Immature natural killer cell (primary cell): ENCODE data around the gene LARP4B. TPM values are rescaled to one million over a fixed set of nuclear protein-coding genes. Genes with fewer than 3 reads are reported as not detected.
A peak's percentile ranks its signal among the peaks of the same experiment; 100 is the strongest.

Experiments used
- DNase-seq, 3 donors: peaks; one replicate each; pipeline ENCODE4 v3.0.0; 2022; ENCODE audit warnings: mixed read lengths in 1 of 3
- H3K27ac Mint-ChIP-seq, 6 donors: one replicate each; pipeline ENCODE4 v1.8.0; 2020; ENCODE audit warnings: mixed read lengths in 6 of 6, mild to moderate bottlenecking in 5 of 6, inconsistent platforms in 4 of 6, moderate library complexity in 3 of 6
- H3K27me3 Mint-ChIP-seq, 3 donors: one replicate each; pipeline ENCODE4 v1.8.0; 2020 to 2021; ENCODE audit warnings: low read depth in 3 of 3, mild to moderate bottlenecking in 3 of 3, mixed read lengths in 3 of 3, moderate library complexity in 3 of 3, inconsistent platforms in 1 of 3
- H3K36me3 Mint-ChIP-seq, 3 donors: one replicate each; pipeline ENCODE4 v1.8.0; 2020; ENCODE audit warnings: mixed read lengths in 3 of 3, inconsistent platforms in 2 of 3, mild to moderate bottlenecking in 2 of 3
- H3K4me1 Mint-ChIP-seq, 2 donors: one replicate each; pipeline ENCODE4 v1.8.0; 2020; ENCODE audit warnings: inconsistent platforms in 2 of 2, mild to moderate bottlenecking in 2 of 2, mixed read lengths in 2 of 2, moderate library complexity in 1 of 2
- H3K4me3 Mint-ChIP-seq, 5 donors: one replicate each; pipeline ENCODE4 v1.8.0; 2020; ENCODE audit warnings: mild to moderate bottlenecking in 5 of 5, mixed read lengths in 5 of 5, inconsistent platforms in 3 of 5, moderate library complexity in 3 of 5
- H3K9me3 Mint-ChIP-seq, 6 donors: one replicate each; pipeline ENCODE4 v1.8.0; 2020; ENCODE audit warnings: mild to moderate bottlenecking in 6 of 6, mixed read lengths in 6 of 6, inconsistent platforms in 4 of 6, moderate library complexity in 3 of 6
- polyA plus RNA-seq, 3 donors: library from polyadenylated mRNA; unstranded; fragments of 300-500 nt; fragmentation: Illumina TruSeq; gene quantifications; one replicate each; pipeline ENCODE4 v1.2.3, GENCODE V29; 2021

LARP4B gene
- polyA plus RNA-seq, 3 donors from 2014 or later, result 4.7 to 35.8 (median 13.3) TPM

DNA sequence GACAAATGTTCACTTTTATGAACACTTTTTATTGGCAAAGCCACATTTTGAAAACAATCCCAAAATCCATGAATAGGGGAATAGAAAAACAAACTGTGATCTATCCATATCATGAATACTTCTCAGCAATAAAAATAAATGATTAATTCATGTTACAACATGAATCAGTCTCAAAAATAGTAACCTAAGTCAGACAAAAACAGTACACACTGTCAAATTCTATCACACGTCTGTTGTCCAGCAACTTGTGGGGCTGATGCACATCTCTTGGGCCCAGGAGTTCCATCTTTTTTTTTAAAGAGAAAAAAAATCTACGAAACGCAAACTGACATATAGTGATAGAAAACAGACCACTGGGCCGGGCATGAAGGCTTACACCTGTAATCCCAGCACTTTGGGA is 71.0 kb downstream of the LARP4B start:
- peaks cover 32 to 52% of the 10 kb centered on the region in 2 donors for H3K4me1 Mint-ChIP-seq
- peaks cover 18 to 34% (median 24%) of the 10 kb centered on the region in 3 donors for H3K36me3 Mint-ChIP-seq
- H3K27me3 Mint-ChIP-seq, result peaks cover 0 to 4% (median 0%) of the 10 kb centered on the region in 3 donors
- H3K4me3 Mint-ChIP-seq, result no peak overlapping the region
- DNase-seq, result no peak
- peak overlapping the region in 1 of 6 donors; percentile 26 for H3K27ac Mint-ChIP-seq
- H3K9me3 Mint-ChIP-seq, result no peaks in the 10 kb centered on the region

DNA sequence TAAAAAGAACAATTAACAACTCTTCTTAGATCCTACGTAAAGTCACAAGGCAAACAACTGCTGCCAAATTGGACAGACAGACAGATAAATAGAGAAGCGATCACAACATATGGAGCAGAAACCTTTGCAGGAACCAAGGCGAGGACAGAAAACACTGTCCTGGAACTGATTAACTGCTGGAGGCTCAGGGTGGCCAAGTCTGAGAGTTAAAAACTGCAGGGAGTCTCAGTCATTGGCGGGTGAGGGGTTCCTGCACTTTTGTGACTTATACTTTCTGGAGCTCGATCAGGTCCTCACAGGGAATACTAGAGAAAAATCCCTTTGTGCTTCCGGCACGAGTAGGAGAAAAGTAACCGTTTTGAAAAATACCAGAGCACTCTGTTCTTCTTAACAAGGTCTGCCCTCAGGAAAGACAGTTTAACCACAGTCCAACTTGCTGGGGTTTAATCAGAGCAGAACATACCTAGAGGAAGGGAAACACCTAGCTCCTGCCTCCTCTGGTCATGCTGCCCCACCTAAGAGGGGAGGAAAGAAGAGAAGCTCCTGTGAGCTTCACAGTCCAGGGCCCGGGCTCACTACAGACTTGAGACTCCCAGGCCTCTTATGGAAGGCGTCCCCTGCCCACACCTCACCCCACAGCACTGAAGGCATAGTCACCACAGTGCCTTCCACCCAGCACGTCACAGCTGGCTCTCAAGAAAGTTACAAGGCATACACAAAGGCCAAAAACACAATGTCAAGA is 74.9 kb downstream of the LARP4B start:
- Mint-ChIP-seq H3K4me3 (peak overlapping the region; percentile 27 to 53 (median 52)), H3K36me3 (peaks cover 16 to 31% (median 23%) of the 10 kb centered on the region in 3 donors)

DNA sequence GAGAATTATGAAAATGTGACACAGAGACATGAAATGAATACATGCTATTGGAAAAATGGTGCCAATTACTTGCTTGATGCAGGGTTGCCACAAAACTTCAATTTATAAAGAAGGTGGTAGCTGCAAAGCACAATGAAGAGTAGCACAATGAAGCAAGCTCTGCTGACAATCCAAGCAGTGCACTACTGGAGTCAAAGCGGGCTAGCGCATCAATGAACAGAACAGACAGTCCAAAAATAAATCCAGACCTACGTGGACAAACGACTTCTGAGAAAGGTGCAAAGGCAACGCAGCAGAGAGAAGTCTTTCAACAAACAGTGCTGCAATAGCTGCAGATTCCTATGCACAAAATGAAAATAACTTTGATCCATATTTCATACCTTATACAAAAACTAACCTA is 75.8 kb downstream of the LARP4B start:
- H3K4me1 Mint-ChIP-seq, result peaks cover 44 to 76% of the 10 kb centered on the region in 2 donors
- no peaks in the 10 kb centered on the region for H3K27me3 Mint-ChIP-seq
- H3K4me3 Mint-ChIP-seq, result peak overlapping the region in 2 of 5 donors; percentile 27 to 53
- no peak for DNase-seq
- H3K27ac Mint-ChIP-seq, result peak overlapping the region in 4 of 6 donors; percentile 15 to 91 (median 74)
- H3K9me3 Mint-ChIP-seq, result peaks cover 0 to 1% (median 0%) of the 10 kb centered on the region in 6 donors
- peaks cover 10 to 30% (median 24%) of the 10 kb centered on the region in 3 donors for H3K36me3 Mint-ChIP-seq

More for the DNA sequence above, 74.9 kb downstream of the LARP4B start:
- no peaks in the 10 kb centered on the region for H3K9me3 Mint-ChIP-seq
- peaks cover 38 to 66% of the 10 kb centered on the region in 2 donors for H3K4me1 Mint-ChIP-seq
- DNase-seq, result peak in 2 of 3 donors; percentile 5 to 7
- peak overlapping the region; percentile 47 to 91 (median 66) for H3K27ac Mint-ChIP-seq
- H3K27me3 Mint-ChIP-seq, result no peaks in the 10 kb centered on the region

DNA sequence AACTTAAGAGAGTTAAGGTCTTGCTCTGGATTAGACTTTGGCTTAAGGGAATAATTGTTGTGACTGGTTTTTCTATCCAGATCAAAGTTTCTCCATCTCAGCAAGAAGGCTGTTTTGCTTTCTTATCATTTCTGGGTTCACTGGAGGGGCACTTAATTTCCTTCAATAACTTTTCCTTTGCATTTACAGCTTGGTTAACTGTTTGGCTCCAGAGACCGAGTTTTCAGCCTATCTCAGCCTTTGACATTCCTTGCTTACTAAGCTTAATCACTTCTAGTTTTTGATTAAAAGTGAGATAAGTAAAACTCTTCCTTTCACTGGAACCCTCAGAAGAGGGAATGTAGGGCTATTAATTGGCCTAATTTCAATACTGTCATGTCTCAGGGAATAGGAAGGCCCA is 76.4 kb downstream of the LARP4B start:
- Mint-ChIP-seq H3K4me3 (peak overlapping the region in 1 of 5 donors; percentile 3), H3K9me3 (peaks cover 0 to 4% (median under 1%) of the 10 kb centered on the region in 6 donors), H3K36me3 (peaks cover 14 to 31% (median 29%) of the 10 kb centered on the region in 3 donors), H3K4me1 (peaks cover 48 to 80% of the 10 kb centered on the region in 2 donors), H3K27me3 (no peaks in the 10 kb centered on the region), H3K27ac (peak overlapping the region in 2 of 6 donors; percentile 30 to 72)
- no peak for DNase-seq

DNA sequence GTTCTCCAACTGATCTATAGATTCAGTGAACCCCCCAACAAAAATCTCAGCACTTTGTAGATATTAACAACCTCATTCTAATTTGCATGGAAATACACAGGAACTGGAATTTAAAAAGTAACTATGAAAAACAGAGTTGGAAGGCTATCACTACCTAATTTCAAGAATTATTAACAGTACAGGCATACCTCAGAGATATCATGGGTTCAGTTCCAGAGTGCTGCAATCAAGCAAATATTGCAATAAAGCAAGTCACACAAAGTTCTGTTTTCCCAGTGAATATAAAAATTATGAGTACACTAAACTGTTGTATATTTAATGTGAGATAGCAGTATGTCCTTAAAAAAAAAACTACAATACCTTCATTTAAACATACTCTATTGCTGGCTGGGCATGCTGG is 78.5 kb downstream of the LARP4B start:
- DNase-seq, result no peak
- H3K4me1 Mint-ChIP-seq, result peaks cover 48 to 89% of the 10 kb centered on the region in 2 donors
- peaks cover 21 to 38% (median 32%) of the 10 kb centered on the region in 3 donors for H3K36me3 Mint-ChIP-seq
- peaks cover 1 to 10% (median 3%) of the 10 kb centered on the region in 6 donors for H3K9me3 Mint-ChIP-seq
- peak overlapping the region in 1 of 6 donors; percentile 41 for H3K27ac Mint-ChIP-seq
- peaks cover 0 to 2% (median 1%) of the 10 kb centered on the region in 3 donors for H3K27me3 Mint-ChIP-seq
- H3K4me3 Mint-ChIP-seq, result no peak overlapping the region

DNA sequence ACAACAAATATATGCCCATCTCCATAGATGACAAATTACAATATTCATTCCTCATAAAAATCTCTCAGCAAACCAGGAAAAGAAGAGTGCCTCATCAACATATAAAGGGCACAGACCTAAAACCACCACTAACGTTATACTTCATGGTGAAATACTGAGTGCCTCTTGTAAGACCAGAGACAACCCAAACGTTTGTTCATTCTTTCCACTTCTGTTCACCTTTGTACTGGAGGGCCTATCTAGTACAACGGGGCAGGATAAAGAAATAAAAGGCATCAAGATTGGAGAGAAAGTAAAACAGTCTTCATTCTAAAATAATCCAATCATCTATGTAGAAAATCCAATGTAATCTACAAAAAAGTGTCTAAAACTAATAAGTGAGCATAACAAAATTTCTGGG is 79.1 kb downstream of the LARP4B start:
- peaks cover 1 to 10% (median 3%) of the 10 kb centered on the region in 6 donors for H3K9me3 Mint-ChIP-seq
- H3K27ac Mint-ChIP-seq, result peak overlapping the region in 2 of 6 donors; percentile 2 to 42
- H3K4me3 Mint-ChIP-seq, result no peak overlapping the region
- no peak for DNase-seq
- H3K4me1 Mint-ChIP-seq, result peaks cover 47 to 89% of the 10 kb centered on the region in 2 donors
- H3K27me3 Mint-ChIP-seq, result peaks cover 0 to 2% (median 1%) of the 10 kb centered on the region in 3 donors
- peaks cover 21 to 38% (median 32%) of the 10 kb centered on the region in 3 donors for H3K36me3 Mint-ChIP-seq

DNA sequence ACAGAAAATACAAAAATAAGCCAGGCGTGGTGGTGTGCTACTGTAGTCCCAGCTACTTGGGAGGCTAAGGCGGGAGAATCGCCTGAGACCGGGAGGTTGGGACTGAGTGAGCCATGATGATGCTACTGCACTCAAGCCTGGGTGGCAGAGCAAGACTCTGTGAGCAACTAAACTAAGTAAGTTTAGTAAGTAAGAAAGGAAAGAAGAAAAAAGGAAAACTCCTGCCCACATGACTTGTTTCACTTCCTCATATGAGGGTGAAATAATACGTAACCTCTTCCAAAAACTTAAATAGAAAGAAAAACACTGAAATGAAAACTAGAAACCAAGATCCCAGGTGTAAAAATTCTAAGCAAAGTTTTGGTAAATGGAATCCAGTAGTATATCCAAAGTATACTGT is 79.6 kb downstream of the LARP4B start:
- DNase-seq, result no peak
- Mint-ChIP-seq H3K9me3 (peaks cover 1 to 10% (median 3%) of the 10 kb centered on the region in 6 donors), H3K4me1 (peaks cover 47 to 89% of the 10 kb centered on the region in 2 donors), H3K36me3 (peaks cover 22 to 38% (median 32%) of the 10 kb centered on the region in 3 donors), H3K27ac (peak overlapping the region in 2 of 6 donors; percentile 2 to 42), H3K4me3 (no peak overlapping the region), H3K27me3 (peaks cover 1 to 2% (median 2%) of the 10 kb centered on the region in 3 donors)

DNA sequence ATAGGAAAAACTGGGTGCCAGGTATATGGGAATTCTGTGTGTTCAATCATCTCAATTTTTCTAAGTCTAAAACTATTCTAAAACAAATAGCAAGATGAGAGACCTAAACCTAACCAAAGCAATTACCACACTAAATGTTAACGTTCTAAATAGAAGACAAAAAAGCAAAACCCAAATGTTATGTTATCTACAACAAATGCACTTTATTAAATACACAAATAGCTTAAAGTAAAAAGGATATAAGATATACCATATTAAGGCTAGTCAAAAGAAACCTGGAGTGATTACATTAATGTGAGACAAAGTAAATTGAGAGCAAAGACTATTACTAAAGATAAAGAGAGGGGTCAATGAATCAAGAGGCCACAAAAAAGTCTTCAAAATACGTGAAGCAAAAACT is 81.4 kb downstream of the LARP4B start:
- H3K36me3 Mint-ChIP-seq, result peaks cover 21 to 38% (median 32%) of the 10 kb centered on the region in 3 donors
- DNase-seq, result no peak
- no peak overlapping the region for H3K27ac Mint-ChIP-seq
- peaks cover 48 to 89% of the 10 kb centered on the region in 2 donors for H3K4me1 Mint-ChIP-seq
- peaks cover 2 to 3% (median 2%) of the 10 kb centered on the region in 3 donors for H3K27me3 Mint-ChIP-seq
- H3K9me3 Mint-ChIP-seq, result peaks cover 1 to 10% (median 3%) of the 10 kb centered on the region in 6 donors
- H3K4me3 Mint-ChIP-seq, result no peak overlapping the region

DNA sequence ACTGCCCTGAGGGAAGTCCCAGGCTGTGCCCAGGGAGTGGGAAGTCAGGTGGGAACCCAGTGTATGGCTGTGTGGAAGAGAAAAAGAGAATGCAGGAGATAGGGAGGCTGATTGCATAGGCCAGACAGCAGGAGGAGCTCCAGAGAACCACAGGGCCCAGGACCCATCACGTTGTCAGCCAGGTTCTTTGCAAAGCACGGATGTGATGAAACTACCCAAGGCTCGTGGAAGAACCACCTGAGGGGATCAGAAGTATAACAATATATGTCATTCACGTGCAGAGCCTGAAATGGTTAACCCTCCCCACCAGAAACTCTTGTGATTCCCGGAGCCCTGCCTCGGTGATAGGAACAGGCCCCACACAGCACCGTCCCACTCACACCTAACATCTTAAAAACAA is 83.6 kb downstream of the LARP4B start:
- H3K36me3 Mint-ChIP-seq, result peaks cover 15 to 37% (median 32%) of the 10 kb centered on the region in 3 donors
- H3K9me3 Mint-ChIP-seq, result peaks cover 1 to 10% (median 3%) of the 10 kb centered on the region in 6 donors
- peaks cover 2 to 3% (median 2%) of the 10 kb centered on the region in 3 donors for H3K27me3 Mint-ChIP-seq
- no peak overlapping the region for H3K4me3 Mint-ChIP-seq
- no peak for DNase-seq
- no peak overlapping the region for H3K27ac Mint-ChIP-seq
- peaks cover 56 to 96% of the 10 kb centered on the region in 2 donors for H3K4me1 Mint-ChIP-seq

DNA sequence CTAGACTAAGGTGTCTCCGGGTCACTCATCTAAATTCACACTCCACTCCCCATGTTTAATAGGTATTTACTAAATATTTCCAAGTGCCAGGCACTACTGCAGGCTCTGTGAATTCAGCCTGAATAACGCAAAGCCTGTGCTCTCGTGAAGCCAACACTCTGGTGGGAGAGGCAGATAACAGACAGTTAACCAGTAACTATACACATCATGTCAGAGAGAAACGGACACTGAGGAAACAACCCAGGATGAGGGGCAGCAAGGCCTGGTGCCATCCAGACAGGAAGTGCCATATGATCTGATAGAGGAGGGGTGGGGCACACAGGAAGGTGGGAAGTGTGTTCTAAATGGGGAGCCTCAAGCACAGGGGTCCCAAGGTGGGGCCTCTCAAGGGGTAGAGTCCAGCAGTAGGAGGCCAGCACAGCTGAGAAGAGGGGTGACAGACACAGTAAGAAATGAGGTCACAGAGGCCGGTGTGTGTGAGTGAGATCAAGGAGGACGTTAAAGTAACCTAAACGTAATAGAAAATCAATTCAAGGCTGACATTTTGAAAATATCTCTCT is 85.3 kb downstream of the LARP4B start:
- DNase-seq, result no peak
- Mint-ChIP-seq H3K9me3 (peaks cover 1 to 10% (median 3%) of the 10 kb centered on the region in 6 donors), H3K27ac (peak overlapping the region; percentile 12 to 67 (median 52)), H3K4me3 (peak overlapping the region in 1 of 5 donors; percentile 4), H3K4me1 (peaks cover 45 to 85% of the 10 kb centered on the region in 2 donors), H3K27me3 (peaks cover 2 to 3% (median 2%) of the 10 kb centered on the region in 3 donors), H3K36me3 (peaks cover 15 to 33% (median 22%) of the 10 kb centered on the region in 3 donors)

DNA sequence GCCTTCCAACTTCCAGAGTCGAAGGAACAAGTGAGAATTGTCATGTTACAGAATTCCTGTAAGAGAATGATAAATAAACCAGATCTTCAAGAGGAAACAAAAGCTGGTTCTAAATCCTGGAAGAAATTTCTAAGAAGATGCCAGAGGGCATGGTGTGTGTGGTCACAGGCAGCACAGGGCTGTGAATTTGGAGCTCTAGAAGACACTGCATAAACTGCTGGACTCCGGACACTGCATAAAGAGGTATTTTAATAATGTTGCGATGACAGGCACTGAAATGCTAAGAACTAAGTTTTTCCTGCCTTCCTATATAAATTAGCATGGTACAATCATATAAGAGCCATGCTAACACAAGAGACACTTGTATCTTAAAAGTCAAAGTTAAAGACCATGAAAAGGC is 86.0 kb downstream of the LARP4B start:
- Mint-ChIP-seq H3K4me1 (peaks cover 42 to 85% of the 10 kb centered on the region in 2 donors), H3K9me3 (peaks cover 0 to 10% (median 3%) of the 10 kb centered on the region in 6 donors), H3K27me3 (peaks cover 2 to 3% (median 2%) of the 10 kb centered on the region in 3 donors), H3K4me3 (no peak overlapping the region), H3K27ac (peak overlapping the region in 5 of 6 donors; percentile 51 to 76 (median 54)), H3K36me3 (peaks cover 15 to 30% (median 19%) of the 10 kb centered on the region in 3 donors)
- no peak for DNase-seq

DNA sequence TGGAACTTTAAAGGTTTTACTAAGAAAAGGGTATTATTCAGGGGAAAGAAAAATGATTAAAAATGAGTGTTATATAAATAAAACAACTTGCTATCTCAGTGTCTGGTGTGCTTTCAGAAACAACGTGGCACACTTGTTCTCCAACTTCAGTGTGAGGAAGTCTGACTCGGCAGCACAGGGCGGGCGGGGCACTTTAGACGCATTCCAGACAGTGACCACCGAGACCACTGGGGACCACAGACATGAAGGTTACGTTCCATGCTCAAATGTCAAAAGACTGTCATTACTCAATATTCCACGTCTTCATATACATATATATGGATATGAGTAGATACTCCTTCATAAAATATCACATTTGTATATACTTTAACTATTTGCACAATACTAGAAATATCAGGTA is 87.0 kb downstream of the LARP4B start:
- peaks cover 2 to 3% (median 2%) of the 10 kb centered on the region in 3 donors for H3K27me3 Mint-ChIP-seq
- peak overlapping the region in 5 of 6 donors; percentile 2 to 54 (median 25) for H3K27ac Mint-ChIP-seq
- peaks cover 5 to 28% (median 10%) of the 10 kb centered on the region in 3 donors for H3K36me3 Mint-ChIP-seq
- peaks cover 0 to 1% (median 0%) of the 10 kb centered on the region in 6 donors for H3K9me3 Mint-ChIP-seq
- H3K4me3 Mint-ChIP-seq, result peak overlapping the region in 1 of 5 donors; percentile 24
- H3K4me1 Mint-ChIP-seq, result peaks cover 39 to 76% of the 10 kb centered on the region in 2 donors
- no peak for DNase-seq

DNA sequence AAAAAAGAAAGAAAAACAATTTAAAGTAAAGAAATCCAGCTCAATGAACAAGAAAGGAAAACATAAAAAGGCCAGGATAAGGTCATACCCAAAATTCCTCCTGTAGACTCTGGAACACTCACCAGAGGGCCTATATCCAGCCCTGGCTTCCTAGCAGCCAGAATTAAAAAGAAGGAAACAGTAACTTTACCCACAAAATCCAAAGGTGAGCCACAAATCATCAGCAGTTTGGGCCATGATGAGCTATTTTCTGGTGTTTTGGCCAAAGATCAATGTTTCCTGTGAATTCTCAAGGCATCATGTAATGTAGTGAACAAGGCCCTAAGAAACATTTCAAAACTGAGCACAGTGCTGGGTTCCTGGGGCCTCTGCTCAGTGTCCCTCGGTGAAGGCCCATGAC is 87.8 kb downstream of the LARP4B start:
- H3K4me1 Mint-ChIP-seq, result peaks cover 39 to 74% of the 10 kb centered on the region in 2 donors
- H3K4me3 Mint-ChIP-seq, result no peak overlapping the region
- peaks cover 0 to 2% (median 2%) of the 10 kb centered on the region in 3 donors for H3K27me3 Mint-ChIP-seq
- no peaks in the 10 kb centered on the region for H3K9me3 Mint-ChIP-seq
- DNase-seq, result no peak
- H3K36me3 Mint-ChIP-seq, result peaks cover 4 to 29% (median 4%) of the 10 kb centered on the region in 3 donors
- H3K27ac Mint-ChIP-seq, result peak overlapping the region in 2 of 6 donors; percentile 13 to 54
